Keratinocyte (primary cell): ENCODE measurements around the gene FRS2.

Experiments used
- CTCF ChIP-seq, 3 experiments: IDR thresholded peaks in 1 of 3; conservative IDR thresholded peaks in 1 of 3; optimal IDR thresholded peaks in 1 of 3; 2 replicates in 2 of 3; 3 replicates in 1 of 3; pipeline versions ENCODE3 to v1.5.1; 2011; ENCODE audit warnings: low read length in 3 of 3, mild to moderate bottlenecking in 3 of 3, moderate library complexity in 2 of 3, control low read depth in 1 of 3, inconsistent platforms in 1 of 3; ENCODE audit not compliant: insufficient read depth in 2 of 3; ENCODE audit errors: extremely low read depth in 1 of 3
- EZH2 ChIP-seq: IDR thresholded peaks from one replicate; pipeline ENCODE4 v1.6.1; 2012; ENCODE audit warnings: inconsistent platforms, mild to moderate bottlenecking, low read length, moderate library complexity

GRCh38 chr12:69534389-69534822 is 64.2 kb downstream of the FRS2 start:
- TF ChIP-seq CTCF (optimal IDR thresholded peaks at IDR 0.05 in 1 of 3, IDR thresholded peaks at IDR 0.05 in 1 of 3, conservative IDR thresholded peaks at IDR 0.05 in 1 of 3; ENCODE audit: extremely low read depth in 1 of 3, insufficient read depth in 2 of 3, low read length in 3 of 3): no peak
- TF ChIP-seq EZH2: no peak
